Measurements from ENCODE around the gene PLA2G10. TPM values are rescaled to one million over a fixed set of nuclear protein-coding genes. Genes with fewer than 3 reads are reported as not detected.
A peak's percentile ranks its signal among the peaks of the same experiment; 100 is the strongest.

Gene PLA2G10
- total RNA-seq, 1 experiment from 2014 or later = 3.3 TPM

DNA sequence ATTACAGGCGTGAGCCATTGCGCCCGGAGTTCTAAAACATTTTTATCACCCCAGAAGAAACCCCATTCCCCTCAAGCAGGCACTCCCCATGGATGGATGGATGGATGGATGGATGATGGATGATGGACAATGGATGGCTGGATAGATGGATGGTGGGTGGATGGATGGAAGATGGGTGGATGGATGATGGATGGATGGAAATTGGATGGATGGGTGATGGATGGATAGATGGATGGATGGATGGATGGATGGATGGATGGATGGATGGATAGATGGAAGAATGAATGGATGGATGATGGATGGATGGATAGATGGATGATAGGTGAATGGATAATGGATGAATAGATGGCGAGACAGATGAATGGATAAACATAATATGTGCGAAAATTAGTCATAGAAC, 16.5 kb downstream of the PLA2G10 start:
- Mint-ChIP-seq H3K27me3 (ENCODE audit: unreplicated experiment) (no peaks in the 10 kb centered on the region), H3K9me3 (ENCODE audit: low read depth, unreplicated experiment) (no peaks in the 10 kb centered on the region), H3K4me1 (ENCODE audit: low read depth, unreplicated experiment) (peaks cover 3% of the 10 kb centered on the region), H3K36me3 (ENCODE audit: insufficient read depth, unreplicated experiment) (peaks cover 13% of the 10 kb centered on the region), H3K4me3 (ENCODE audit: low read depth, unreplicated experiment) (no peak overlapping the region), H3K27ac (ENCODE audit: unreplicated experiment) (no peak overlapping the region)
- CTCF ChIA-PET = no interaction called here
- no peak for DNase-seq
- intact Hi-C loops (cut with micrococcal nuclease; ENCODE audit: unreplicated experiment) = no loop called here
- no TSS peak for BruUV-seq (replicated peaks)
- TF ChIP-seq, protein P1, sequence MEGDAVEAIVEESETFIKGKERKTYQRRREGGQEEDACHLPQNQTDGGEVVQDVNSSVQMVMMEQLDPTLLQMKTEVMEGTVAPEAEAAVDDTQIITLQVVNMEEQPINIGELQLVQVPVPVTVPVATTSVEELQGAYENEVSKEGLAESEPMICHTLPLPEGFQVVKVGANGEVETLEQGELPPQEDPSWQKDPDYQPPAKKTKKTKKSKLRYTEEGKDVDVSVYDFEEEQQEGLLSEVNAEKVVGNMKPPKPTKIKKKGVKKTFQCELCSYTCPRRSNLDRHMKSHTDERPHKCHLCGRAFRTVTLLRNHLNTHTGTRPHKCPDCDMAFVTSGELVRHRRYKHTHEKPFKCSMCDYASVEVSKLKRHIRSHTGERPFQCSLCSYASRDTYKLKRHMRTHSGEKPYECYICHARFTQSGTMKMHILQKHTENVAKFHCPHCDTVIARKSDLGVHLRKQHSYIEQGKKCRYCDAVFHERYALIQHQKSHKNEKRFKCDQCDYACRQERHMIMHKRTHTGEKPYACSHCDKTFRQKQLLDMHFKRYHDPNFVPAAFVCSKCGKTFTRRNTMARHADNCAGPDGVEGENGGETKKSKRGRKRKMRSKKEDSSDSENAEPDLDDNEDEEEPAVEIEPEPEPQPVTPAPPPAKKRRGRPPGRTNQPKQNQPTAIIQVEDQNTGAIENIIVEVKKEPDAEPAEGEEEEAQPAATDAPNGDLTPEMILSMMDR (IDR thresholded peaks at IDR 0.05; ENCODE audit: unreplicated experiment) = no peak

DNA sequence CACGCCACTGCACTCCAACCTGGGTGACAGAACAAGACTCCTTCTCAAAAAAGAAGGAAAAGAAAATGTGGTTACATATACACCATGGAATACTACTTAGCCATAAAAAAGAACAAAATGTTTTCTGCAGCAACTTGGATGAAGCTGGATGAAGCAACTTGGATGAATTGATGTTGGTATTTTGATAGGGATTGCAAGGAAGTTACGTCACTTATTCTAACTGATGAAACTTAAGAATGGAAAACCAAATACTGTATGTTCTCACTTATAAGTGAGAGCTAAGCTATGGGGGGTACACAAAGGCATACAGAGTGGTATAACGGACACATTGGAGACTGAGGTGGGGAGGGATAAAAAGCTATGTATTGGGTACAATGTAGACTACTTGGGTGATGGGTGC, 17.5 kb downstream of the PLA2G10 start:
- TF ChIP-seq, protein P1 (IDR thresholded peaks at IDR 0.05; ENCODE audit: unreplicated experiment) = no peak
- CTCF ChIA-PET = no interaction called here
- Mint-ChIP-seq H3K36me3 (ENCODE audit: insufficient read depth, unreplicated experiment) (peaks cover 21% of the 10 kb centered on the region), H3K4me3 (ENCODE audit: low read depth, unreplicated experiment) (no peak overlapping the region), H3K27me3 (ENCODE audit: unreplicated experiment) (no peaks in the 10 kb centered on the region), H3K27ac (ENCODE audit: unreplicated experiment) (no peak overlapping the region), H3K9me3 (ENCODE audit: low read depth, unreplicated experiment) (no peaks in the 10 kb centered on the region), H3K4me1 (ENCODE audit: low read depth, unreplicated experiment) (peaks cover 11% of the 10 kb centered on the region)
- intact Hi-C loops (cut with micrococcal nuclease; ENCODE audit: unreplicated experiment) = no loop called here
- DNase-seq = no peak
- no TSS peak for BruUV-seq (replicated peaks)

DNA sequence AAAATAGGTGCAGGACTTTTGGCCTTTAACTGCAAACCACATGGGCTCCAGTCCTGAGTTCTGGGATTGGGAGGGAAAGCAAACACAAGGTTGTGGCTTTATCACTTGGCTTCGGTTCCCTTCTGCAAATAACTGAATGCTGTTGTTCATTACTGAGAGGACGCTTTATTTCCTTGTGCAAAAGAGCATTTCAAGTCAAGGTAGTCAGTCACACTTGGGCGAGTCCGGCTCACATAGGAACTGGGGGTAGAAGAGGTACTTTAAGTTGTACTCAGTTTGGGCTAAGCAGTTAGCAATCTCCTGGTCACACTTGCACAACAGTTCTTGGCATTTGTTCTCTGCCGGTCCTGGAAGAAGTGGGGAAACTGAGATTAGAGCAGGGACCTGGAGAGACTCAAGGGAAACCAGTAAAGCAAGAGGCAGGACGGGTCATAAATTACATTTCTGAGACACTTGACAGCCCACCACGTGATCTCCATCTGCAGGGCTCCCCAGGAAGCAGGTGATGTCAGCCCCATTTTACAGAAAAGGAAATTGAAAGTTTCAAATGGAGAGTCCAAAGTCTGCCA, 21.6 kb downstream of the PLA2G10 start:
- peak overlapping the region; percentile 1 for H3K4me3 Mint-ChIP-seq (ENCODE audit: low read depth, unreplicated experiment)
- TF ChIP-seq, protein P1 (IDR thresholded peaks at IDR 0.05; ENCODE audit: unreplicated experiment) = no peak
- H3K27ac Mint-ChIP-seq (ENCODE audit: unreplicated experiment) = peak overlapping the region; percentile 33
- no peaks in the 10 kb centered on the region for H3K9me3 Mint-ChIP-seq (ENCODE audit: low read depth, unreplicated experiment)
- CTCF ChIA-PET = no interaction called here
- peaks cover 11% of the 10 kb centered on the region for H3K4me1 Mint-ChIP-seq (ENCODE audit: low read depth, unreplicated experiment)
- no TSS peak for BruUV-seq (replicated peaks)
- intact Hi-C loops (cut with micrococcal nuclease; ENCODE audit: unreplicated experiment) = no loop called here
- no peaks in the 10 kb centered on the region for H3K27me3 Mint-ChIP-seq (ENCODE audit: unreplicated experiment)
- peak; percentile 15 for DNase-seq
- peaks cover 61% of the 10 kb centered on the region for H3K36me3 Mint-ChIP-seq (ENCODE audit: insufficient read depth, unreplicated experiment)

DNA sequence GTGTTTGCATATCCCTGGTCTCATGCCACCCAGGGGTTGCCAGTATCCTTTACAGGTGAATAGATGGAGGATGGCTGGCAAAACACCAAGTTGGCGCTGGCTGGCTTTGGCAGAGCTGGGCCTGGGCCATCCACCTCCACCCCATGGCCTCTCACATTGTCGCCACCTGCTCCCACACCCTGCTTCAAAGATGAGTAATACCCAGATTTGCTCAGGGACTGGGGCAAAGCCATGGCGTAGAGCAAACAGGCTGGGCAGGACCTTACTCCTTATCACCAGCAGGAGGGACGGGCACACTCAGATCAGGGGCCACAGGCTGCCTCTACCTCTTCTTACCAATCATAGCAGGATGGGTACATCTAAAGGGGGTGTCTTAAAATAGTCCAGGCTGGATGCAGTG, 24.3 kb downstream of the PLA2G10 start:
- CTCF ChIA-PET = no interaction called here
- TF ChIP-seq, protein P1 (IDR thresholded peaks at IDR 0.05; ENCODE audit: unreplicated experiment) = peak; percentile 40
- DNase-seq = peak; percentile 49
- Mint-ChIP-seq H3K27ac (ENCODE audit: unreplicated experiment) (no peak overlapping the region), H3K9me3 (ENCODE audit: low read depth, unreplicated experiment) (no peaks in the 10 kb centered on the region), H3K4me3 (ENCODE audit: low read depth, unreplicated experiment) (no peak overlapping the region), H3K27me3 (ENCODE audit: unreplicated experiment) (no peaks in the 10 kb centered on the region), H3K36me3 (ENCODE audit: insufficient read depth, unreplicated experiment) (peaks cover 74% of the 10 kb centered on the region), H3K4me1 (ENCODE audit: low read depth, unreplicated experiment) (peaks cover 11% of the 10 kb centered on the region)
- no TSS peak for BruUV-seq (replicated peaks)
- intact Hi-C loops (cut with micrococcal nuclease; ENCODE audit: unreplicated experiment) = no loop called here

Measured in Calu3 (cell line).